NCI-H2081 (cell line): ENCODE data around the gene ALOX15B.

Experiments used
- DNase-seq, 2 experiments: peaks; one replicate each; lab custom pipeline; 2025; lab: John Stamatoyannopoulos, UW

Gene ALOX15B, protein sequence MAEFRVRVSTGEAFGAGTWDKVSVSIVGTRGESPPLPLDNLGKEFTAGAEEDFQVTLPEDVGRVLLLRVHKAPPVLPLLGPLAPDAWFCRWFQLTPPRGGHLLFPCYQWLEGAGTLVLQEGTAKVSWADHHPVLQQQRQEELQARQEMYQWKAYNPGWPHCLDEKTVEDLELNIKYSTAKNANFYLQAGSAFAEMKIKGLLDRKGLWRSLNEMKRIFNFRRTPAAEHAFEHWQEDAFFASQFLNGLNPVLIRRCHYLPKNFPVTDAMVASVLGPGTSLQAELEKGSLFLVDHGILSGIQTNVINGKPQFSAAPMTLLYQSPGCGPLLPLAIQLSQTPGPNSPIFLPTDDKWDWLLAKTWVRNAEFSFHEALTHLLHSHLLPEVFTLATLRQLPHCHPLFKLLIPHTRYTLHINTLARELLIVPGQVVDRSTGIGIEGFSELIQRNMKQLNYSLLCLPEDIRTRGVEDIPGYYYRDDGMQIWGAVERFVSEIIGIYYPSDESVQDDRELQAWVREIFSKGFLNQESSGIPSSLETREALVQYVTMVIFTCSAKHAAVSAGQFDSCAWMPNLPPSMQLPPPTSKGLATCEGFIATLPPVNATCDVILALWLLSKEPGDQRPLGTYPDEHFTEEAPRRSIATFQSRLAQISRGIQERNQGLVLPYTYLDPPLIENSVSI

DNA sequence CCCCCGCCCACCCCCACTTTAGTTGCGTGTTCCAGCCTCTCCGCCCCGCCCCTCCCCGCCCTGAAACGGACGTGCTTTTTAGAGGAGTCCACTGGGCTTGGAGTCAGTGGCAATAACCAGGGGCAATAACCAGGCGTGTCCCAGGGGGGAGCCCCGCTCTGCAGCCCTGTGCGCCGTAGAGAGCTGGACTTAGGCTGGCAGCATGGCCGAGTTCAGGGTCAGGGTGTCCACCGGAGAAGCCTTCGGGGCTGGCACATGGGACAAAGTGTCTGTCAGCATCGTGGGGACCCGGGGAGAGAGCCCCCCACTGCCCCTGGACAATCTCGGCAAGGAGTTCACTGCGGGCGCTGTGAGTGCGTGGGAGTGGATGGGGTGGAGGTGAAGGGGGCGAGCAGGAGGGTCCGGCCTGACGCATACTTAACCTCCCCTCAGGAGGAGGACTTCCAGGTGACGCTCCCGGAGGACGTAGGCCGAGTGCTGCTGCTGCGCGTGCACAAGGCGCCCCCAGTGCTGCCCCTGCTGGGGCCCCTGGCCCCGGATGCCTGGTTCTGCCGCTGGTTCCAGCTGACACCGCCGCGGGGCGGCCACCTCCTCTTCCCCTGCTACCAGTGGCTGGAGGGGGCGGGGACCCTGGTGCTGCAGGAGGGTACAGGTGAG lies at the start of gene ALOX15B:
TSS of gene ALOX15B (plus strand) at position 106 of the 657 bp plus-strand sequence. CDS start at position 203, 97 bp downstream.
- DNase-seq, result no peak

DNA sequence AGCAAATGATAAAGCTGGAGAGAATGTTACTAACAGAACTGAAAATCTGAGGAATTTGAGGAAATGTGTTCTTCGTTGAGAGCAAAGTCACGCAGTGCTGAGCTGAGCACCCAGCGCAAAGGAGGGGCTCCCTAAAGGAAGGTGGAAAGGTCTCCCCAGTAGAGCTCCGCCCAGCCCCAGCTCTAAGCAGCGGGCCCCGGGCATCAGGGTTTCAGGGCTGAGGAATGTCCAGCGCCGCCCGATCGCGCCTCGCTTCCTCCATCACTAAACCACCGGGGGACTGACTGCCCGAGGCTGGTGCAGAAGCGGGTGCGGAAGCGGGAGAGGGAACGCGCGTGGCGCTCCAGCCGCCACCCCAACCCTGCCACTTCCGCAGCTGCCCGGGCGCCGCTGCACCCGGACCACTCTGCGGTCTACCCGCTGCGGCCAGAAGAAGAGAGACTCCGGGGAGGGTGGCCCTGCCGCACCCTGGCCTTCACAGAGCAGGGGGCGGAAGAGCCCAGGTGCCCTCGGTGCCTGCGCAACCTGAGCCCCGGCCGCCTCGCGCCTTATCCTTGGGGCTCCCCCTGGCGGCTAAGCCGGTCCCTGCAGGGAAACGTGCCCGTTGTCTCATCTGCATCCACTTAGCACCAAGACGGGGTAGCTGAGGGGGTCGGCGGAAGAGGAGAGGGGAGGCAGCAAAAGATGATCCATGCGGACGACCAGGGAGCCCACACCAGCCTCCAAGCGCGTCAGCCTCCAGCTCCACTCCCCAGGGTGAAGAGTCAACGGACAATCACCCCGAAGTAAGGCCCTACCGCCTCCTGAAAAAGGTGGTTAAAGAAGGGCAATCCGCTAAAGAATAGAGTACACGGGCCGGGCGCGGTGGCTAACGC lies 48.8 kb upstream of the ALOX15B start:
- peak; percentile 73 to 77 for DNase-seq

DNA sequence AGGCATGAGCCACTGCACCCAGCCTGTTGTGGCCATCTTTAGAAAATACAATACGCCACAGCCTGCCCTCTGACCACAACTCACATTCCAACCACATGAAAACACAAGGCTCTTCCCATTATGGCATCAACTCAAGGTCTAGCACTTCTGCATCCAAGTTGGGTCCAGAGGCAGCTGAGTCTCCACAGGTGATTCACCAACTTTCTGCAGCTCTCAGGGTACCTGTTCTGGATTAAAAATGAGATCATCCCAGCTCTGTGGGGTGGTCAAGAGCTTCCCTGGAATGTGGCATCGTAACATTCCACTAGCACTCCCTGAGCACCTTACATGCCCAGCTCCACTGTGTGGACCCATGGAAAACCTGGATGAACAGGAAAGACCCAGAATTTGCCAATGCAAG lies 46.3 kb upstream of the ALOX15B start:
- no peak for DNase-seq

DNA sequence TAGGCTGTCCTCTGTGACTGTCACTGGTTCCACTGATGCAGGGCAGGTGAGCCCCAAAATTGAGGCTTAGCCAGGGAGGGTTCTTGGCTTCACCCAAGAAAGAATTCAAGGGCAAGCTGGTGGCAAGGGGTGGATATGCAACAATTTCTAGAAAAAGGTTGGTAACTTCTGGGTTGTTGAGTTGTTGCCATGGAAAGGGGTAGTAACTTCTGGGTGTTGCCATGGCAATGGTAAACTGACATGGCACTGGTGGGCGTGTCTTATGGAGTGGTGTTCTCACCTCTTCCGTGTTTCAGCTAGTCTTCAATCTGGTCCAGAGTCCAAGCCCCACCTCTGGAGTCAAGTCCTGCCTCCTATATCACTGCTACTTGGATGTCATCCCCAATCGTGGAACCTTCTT lies 45.9 kb upstream of the ALOX15B start:
- no peak for DNase-seq

DNA sequence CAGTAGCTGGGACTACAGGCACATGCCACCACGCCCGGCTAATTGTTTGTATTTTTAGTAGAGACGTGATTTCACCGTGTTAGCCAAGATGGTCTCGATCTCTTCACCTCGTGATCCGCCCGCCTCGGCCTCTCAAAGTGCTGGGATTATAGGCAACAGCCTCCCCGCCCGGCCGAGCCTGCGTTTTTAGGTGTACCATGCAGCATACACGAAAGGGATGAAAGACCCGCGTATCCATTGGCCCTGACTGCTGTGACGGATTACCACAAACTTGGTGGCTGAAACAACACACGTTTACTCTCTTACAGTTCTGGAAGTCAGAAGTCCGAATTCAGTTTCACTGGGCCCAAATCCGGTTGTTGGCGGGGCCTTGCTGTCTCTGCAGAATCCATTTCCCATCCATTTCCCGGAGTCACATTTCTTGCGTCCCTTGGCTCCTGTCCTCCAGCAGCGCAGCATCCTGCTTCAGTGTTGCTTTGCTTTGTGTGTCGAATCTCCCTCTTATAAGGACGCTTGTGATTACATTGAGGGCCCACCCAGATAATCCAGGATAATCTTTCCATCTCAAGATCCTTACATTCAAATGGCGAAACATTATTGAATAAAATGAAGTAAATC lies 44.8 kb upstream of the ALOX15B start:
- DNase-seq, result no peak

DNA sequence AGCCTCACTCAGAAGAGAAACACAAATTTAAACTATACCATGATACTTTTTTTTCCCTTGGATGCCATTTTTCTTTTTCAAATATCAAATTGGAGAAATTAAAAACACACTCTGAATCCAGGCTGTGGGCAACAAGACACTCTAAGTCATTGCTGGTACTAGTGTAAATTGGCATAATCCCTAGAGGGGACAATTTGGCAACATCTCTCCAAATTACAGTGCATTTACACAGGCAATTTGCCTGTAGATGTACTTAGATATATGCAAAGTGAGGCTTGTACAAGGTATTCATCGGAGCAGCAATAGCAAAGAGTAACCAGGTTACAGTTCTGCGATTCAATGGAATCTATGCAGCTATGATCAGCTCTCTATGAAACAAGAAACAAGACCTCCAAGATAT lies 43.1 kb upstream of the ALOX15B start:
- no peak for DNase-seq

DNA sequence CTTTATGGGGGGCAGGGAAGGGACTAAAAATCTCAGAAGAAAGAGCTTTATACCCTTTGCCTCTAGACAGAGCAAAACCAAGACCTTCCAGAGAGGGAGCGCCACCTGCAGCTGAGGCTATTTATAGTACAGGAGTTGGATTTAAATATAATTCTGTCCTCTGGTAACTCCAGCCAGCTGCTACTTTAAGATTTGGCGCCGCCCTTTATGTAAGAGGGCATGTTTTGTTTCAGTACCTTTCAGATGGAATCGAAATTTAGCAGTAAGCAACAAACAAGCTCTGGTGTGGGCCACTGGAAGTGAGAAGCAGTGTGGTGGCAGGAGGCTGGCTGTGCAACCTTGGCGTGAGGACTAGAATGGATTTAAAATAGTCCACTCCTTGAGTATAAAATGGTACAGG lies 41.7 kb upstream of the ALOX15B start:
- no peak for DNase-seq

DNA sequence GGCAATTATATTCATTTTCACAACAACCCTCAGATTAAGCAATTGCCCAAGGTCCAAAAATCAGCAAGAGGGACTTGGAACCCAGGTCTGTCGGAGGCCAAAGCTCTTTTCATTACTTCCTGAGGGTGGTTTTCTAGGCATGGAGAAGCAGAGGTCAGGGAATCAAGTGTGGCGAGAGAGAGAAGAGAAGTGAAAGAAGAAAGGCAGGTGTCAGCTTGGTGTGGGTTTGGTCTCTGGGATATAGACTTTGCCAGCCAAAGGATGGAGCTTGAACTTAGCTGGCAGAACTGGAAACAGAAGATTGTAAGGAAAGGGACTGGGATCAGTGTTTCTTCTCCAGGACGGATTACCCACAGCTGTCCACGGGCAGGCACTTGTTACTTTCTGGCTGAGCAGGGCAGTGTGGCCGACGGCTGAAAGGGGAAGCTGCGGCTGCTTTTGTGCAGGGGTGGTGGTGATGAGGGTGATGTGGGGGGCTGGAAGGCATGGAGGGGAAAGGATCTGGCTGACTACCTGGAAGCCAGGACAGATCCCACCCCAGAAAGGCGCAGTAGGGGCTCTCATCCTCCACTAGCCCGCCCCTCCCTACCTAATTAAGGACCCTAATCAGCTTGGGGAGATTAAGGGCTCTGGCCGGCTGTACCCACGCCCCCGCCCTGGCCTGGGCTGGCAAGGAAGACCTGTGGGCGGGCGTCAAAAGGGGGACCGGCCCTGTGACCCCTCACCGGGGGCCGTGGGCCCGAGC lies 36.7 kb upstream of the ALOX15B start, which contains the start of gene GUCY2D:
TSS of gene GUCY2D (plus strand) at position 640 of the 745 bp plus-strand sequence. CDS start 433 bp downstream, outside the sequence.
- DNase-seq, result no peak

DNA sequence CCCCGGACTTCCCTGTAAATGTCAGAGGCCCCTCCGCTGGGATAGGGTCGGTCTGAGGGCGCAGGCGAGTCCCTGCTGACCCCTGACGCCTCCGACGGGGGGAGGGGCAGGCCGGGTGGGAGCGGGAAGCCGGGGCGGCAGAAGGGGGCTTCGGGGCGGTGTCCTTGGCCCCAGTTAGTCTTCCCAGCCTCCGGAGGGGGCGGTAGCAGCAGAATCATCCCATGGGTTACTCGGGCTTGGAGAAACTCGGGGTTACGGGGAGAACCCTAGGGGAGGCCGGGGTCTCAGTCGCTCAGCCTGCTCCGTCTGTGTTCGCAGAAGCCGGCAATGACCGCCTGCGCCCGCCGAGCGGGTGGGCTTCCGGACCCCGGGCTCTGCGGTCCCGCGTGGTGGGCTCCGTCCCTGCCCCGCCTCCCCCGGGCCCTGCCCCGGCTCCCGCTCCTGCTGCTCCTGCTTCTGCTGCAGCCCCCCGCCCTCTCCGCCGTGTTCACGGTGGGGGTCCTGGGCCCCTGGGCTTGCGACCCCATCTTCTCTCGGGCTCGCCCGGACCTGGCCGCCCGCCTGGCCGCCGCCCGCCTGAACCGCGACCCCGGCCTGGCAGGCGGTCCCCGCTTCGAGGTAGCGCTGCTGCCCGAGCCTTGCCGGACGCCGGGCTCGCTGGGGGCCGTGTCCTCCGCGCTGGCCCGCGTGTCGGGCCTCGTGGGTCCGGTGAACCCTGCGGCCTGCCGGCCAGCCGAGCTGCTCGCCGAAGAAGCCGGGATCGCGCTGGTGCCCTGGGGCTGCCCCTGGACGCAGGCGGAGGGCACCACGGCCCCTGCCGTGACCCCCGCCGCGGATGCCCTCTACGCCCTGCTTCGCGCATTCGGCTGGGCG lies 35.9 kb upstream of the ALOX15B start:
- DNase-seq, result no peak

DNA sequence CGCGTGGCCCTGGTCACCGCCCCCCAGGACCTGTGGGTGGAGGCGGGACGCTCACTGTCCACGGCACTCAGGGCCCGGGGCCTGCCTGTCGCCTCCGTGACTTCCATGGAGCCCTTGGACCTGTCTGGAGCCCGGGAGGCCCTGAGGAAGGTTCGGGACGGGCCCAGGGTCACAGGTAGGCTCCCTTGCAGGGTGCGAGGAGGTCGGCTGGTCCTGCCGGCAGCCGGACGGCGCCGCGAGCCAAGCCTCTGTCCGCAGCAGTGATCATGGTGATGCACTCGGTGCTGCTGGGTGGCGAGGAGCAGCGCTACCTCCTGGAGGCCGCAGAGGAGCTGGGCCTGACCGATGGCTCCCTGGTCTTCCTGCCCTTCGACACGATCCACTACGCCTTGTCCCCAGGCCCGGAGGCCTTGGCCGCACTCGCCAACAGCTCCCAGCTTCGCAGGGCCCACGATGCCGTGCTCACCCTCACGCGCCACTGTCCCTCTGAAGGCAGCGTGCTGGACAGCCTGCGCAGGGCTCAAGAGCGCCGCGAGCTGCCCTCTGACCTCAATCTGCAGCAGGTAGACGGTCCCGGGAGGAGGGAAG lies 35.2 kb upstream of the ALOX15B start:
- DNase-seq, result no peak

DNA sequence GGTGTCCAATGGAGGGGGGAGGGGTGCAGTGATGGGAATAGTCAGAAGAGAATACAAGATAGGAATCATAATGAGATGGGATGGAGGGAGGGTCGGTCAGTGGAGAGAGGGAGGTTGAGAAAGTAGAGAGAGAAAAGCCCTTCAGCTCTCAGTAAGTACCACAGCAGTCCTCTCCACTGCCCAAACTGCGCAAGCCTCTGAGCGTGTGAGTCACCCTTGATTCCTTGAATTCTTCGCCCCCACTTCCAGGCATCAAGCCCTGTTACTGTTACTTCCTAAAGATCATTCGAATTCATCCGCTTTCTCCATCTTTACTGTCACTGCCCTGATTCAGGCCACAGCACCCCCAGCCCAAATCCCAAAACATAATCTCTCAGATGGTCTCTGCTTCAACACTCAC lies 34.0 kb upstream of the ALOX15B start:
- no peak for DNase-seq

DNA sequence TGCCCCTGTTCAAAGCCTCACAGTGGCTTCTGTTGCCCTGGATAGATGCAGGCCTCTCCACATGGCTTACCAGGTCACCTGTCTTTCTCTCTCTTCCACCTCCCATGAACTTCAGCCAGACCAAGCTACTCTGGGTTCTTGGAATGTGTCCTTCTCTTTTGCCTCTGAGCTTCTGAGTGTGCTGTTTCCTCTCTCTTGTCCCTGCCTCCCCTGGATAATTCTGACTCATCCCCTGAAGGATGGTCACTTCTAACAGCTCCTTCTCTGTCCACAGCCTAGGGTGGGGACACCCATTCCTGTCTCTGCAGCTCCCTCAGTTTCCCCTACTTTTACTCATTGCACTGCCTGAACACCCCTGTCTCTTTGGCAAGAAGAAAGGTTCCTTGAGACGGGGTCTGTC lies 33.5 kb upstream of the ALOX15B start:
- DNase-seq, result no peak

DNA sequence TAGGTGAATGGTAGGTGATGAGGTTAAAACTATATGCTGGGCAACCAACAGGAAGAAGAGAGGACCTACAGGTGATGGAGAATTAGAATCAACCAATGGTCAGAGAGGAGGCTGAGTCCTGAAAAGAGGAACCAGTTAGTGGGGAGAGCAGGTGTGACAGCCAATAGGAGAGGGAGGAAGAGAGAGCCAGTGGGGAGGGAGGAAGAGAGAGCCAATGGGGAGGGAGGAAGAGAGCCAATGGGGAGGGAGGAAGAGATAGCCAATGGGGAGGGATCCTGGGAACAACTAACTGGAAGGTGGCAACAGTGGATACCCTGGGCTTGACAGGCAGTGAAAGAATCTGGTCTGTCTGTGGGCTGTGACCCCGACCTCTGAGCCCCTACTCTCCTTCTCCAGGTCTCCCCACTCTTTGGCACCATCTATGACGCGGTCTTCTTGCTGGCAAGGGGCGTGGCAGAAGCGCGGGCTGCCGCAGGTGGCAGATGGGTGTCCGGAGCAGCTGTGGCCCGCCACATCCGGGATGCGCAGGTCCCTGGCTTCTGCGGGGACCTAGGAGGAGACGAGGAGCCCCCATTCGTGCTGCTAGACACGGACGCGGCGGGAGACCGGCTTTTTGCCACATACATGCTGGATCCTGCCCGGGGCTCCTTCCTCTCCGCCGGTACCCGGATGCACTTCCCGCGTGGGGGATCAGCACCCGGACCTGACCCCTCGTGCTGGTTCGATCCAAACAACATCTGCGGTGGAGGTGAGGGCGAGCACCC lies 32.7 kb upstream of the ALOX15B start:
- DNase-seq, result no peak

DNA sequence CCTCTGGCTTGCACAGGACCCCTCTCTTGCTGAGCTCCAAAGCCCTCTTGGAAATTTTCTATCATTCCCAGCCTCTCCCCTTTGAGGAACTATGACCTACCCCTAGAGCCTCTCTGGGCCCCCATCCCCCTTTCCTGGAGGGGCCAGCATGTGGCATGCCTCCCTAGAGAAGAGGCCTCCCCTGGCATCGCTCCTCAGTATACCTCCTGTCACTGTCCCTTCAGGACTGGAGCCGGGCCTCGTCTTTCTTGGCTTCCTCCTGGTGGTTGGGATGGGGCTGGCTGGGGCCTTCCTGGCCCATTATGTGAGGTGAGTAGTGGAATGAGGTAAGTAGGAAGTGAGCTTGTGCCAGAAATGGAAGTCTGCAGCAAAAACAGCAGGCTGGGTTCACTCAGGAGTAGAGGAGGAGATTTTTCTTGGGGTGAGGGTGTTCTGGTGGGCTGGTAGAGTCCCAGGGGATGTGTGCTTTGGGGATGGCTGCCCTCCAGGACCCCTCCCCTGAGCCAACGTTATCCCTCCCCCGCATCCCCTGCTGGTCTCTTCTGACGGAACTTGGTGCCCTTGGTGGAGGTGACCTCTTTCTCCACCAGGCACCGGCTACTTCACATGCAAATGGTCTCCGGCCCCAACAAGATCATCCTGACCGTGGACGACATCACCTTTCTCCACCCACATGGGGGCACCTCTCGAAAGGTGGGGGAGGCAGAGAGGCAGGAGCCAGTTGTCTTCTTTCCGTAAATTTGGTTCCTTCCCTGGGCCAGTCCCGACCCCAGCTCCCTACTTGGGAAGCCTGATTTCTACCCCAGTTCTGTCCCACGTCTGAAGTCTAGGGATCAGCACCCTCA lies 31.8 kb upstream of the ALOX15B start:
- DNase-seq, result no peak

DNA sequence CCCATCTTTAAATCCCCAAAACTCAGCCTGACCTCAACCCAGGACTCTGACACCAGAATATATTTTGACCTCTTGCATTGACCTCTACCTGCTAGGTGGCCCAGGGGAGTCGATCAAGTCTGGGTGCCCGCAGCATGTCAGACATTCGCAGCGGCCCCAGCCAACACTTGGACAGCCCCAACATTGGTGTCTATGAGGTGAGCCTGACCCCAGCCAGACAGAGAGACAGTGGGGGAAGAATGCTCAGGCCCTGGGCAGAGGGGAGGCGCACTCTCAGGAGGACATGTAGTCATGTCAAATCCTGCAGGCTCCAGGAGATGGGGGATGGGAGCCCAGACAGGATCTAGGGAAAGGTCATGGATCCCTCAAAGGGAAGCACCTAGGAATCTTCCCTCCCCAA lies 31.0 kb upstream of the ALOX15B start:
- no peak for DNase-seq

DNA sequence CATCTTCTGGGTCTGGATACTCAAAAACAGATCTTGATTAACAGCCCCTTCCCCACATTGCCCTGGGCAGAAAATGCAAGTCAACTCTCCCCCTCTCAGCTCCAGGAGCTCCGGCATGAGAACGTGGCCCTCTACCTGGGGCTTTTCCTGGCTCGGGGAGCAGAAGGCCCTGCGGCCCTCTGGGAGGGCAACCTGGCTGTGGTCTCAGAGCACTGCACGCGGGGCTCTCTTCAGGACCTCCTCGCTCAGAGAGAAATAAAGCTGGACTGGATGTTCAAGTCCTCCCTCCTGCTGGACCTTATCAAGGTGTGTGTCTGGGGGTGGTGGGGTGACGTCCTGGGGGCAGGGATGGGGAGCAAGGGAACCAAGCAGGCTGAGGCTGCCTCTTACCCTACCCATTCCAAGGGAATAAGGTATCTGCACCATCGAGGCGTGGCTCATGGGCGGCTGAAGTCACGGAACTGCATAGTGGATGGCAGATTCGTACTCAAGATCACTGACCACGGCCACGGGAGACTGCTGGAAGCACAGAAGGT lies 26.7 kb upstream of the ALOX15B start:
- no peak for DNase-seq

DNA sequence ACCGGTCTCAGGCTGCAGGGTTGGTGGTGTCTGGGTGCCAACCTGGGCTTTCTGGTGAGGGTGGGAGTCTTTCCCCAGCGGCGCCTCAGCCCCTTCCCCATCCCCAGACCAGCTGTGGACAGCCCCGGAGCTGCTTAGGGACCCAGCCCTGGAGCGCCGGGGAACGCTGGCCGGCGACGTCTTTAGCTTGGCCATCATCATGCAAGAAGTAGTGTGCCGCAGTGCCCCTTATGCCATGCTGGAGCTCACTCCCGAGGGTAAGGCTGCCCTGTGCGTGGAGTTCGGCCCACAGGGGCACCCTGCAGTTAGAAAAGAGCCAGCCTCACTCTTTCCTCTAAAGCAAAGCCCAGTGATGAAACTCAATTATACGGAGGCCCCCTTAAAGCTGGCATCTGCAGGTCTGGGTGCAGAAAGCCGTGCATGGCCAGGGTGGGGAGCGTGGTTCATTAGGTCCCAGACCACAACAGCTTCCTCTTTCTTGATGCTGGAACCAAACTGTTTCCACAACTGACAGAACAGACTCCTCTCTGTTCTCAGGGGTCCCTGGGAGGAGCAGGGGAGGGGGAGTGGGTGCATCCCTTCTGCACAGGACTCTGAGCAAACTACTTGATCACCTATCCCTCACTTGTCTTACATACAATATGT lies 25.7 kb upstream of the ALOX15B start:
- no peak for DNase-seq
